ENCODE measurements around the gene SLC17A4.

Gene SLC17A4

GRCh38 chr6:25750906-25751305 lies 3.6 kb upstream of the SLC17A4 start:
- DNase-seq, result no peak

- no peak for DNase-seq
Observed at GRCh38 chr6:25753079-25753478, 1.5 kb upstream of the SLC17A4 start.

- no peak for DNase-seq
Observed at GRCh38 chr6:25755483-25755882, 941 bp downstream of the SLC17A4 start.

- no peak for DNase-seq
Observed at GRCh38 chr6:25756382-25757363, 2.1 kb downstream of the SLC17A4 start.

GRCh38 chr6:25757936-25758642 lies 3.5 kb downstream of the SLC17A4 start:
- no peak for DNase-seq

- DNase-seq, result no peak
Observed at GRCh38 chr6:25764611-25765010, 10.1 kb downstream of the SLC17A4 start.

GRCh38 chr6:25768566-25768965 lies 14.0 kb downstream of the SLC17A4 start:
- no peak for DNase-seq

GRCh38 chr6:25769983-25770382 lies 15.4 kb downstream of the SLC17A4 start:
- DNase-seq, result no peak

GRCh38 chr6:25774120-25774715 lies 19.7 kb downstream of the SLC17A4 start:
- DNase-seq, result no peak

- DNase-seq, result no peak
Observed at GRCh38 chr6:25777031-25777430, 22.5 kb downstream of the SLC17A4 start.

- no peak for DNase-seq
Observed at GRCh38 chr6:25777856-25778649, 23.5 kb downstream of the SLC17A4 start.

GRCh38 chr6:25781134-25781533 lies 26.6 kb downstream of the SLC17A4 start:
- DNase-seq, result no peak

GRCh38 chr6:25787428-25787827 lies 32.9 kb downstream of the SLC17A4 start:
- no peak for DNase-seq

GRCh38 chr6:25788305-25788922 lies 33.9 kb downstream of the SLC17A4 start:
- peak; percentile 31 to 41 for DNase-seq

- DNase-seq, result no peak
Observed at GRCh38 chr6:25789475-25789874, 34.9 kb downstream of the SLC17A4 start.

- no peak for DNase-seq
Observed at GRCh38 chr6:25792016-25792415, 37.5 kb downstream of the SLC17A4 start.

GRCh38 chr6:25793970-25794369 lies 39.4 kb downstream of the SLC17A4 start:
- DNase-seq, result no peak

- no peak for DNase-seq
Observed at GRCh38 chr6:25794784-25795183, 40.2 kb downstream of the SLC17A4 start.

- DNase-seq, result no peak
Observed at GRCh38 chr6:25801436-25801835, 46.9 kb downstream of the SLC17A4 start.

- DNase-seq, result no peak
Observed at GRCh38 chr6:25804804-25805203, 50.3 kb downstream of the SLC17A4 start.

GRCh38 chr6:25815194-25815593 lies 60.7 kb downstream of the SLC17A4 start:
- no peak for DNase-seq

GRCh38 chr6:25816252-25816651 lies 61.7 kb downstream of the SLC17A4 start:
- DNase-seq, result no peak
